NCI-H2171 (cell line): ENCODE data around the gene PRKD1.
"Not testable (repeated sequence)": the region's sequence is repeated elsewhere in the genome, so short reads cannot be mapped to it uniquely, and the experiment has no call there.

Experiments
- DNase-seq: peaks from one replicate; lab custom pipeline; 2025; lab: John Stamatoyannopoulos, UW

Gene PRKD1

GRCh38 chr14:29900609-29901350 is 26.9 kb downstream of the PRKD1 start:
- no peak for DNase-seq

GRCh38 chr14:29898470-29898869 is 29.2 kb downstream of the PRKD1 start:
- DNase-seq = no peak

- no peak for DNase-seq
Observed at GRCh38 chr14:29897181-29897580, 30.5 kb downstream of the PRKD1 start.

- DNase-seq = peak; percentile 81
Observed at GRCh38 chr14:29896354-29896821, 31.3 kb downstream of the PRKD1 start.

GRCh38 chr14:29895591-29896083 is 32.0 kb downstream of the PRKD1 start:
- DNase-seq = peak; percentile 43

GRCh38 chr14:29893989-29894388 is 33.7 kb downstream of the PRKD1 start:
- no peak for DNase-seq

GRCh38 chr14:29892327-29892726 is 35.3 kb downstream of the PRKD1 start:
- no peak for DNase-seq

GRCh38 chr14:29885988-29886387 is 41.7 kb downstream of the PRKD1 start:
- no peak for DNase-seq

GRCh38 chr14:29868000-29868399 is 59.6 kb downstream of the PRKD1 start:
- DNase-seq = no peak

GRCh38 chr14:29865299-29865698 is 62.3 kb downstream of the PRKD1 start:
- peak; percentile 64 for DNase-seq

GRCh38 chr14:29861996-29862395 is 65.7 kb downstream of the PRKD1 start:
- DNase-seq = no peak

GRCh38 chr14:29858299-29858698 is 69.3 kb downstream of the PRKD1 start:
- DNase-seq = no peak

GRCh38 chr14:29857551-29857950 is 70.1 kb downstream of the PRKD1 start:
- no peak for DNase-seq

- no peak for DNase-seq
Observed at GRCh38 chr14:29856516-29856915, 71.1 kb downstream of the PRKD1 start.

- not testable (repeated sequence) for DNase-seq
Observed at GRCh38 chr14:29853691-29854090, 74.0 kb downstream of the PRKD1 start.

- DNase-seq = no peak
Observed at GRCh38 chr14:29853272-29853671, 74.4 kb downstream of the PRKD1 start.

- no peak for DNase-seq
Observed at GRCh38 chr14:29851397-29851796, 76.2 kb downstream of the PRKD1 start.

- DNase-seq = no peak
Observed at GRCh38 chr14:29847056-29847380, 80.6 kb downstream of the PRKD1 start.

- peak; percentile 15 for DNase-seq
Observed at GRCh38 chr14:29846339-29847055, 81.2 kb downstream of the PRKD1 start.

- DNase-seq = no peak
Observed at GRCh38 chr14:29843981-29844380, 83.7 kb downstream of the PRKD1 start.

- DNase-seq = no peak
Observed at GRCh38 chr14:29842228-29842627, 85.4 kb downstream of the PRKD1 start.

GRCh38 chr14:29840369-29840892 is 87.2 kb downstream of the PRKD1 start:
- DNase-seq = not testable (repeated sequence)

- DNase-seq = not testable (repeated sequence)
Observed at GRCh38 chr14:29839691-29840090, 88.0 kb downstream of the PRKD1 start.
